Mammary epithelial cell (primary cell): ENCODE measurements around the gene HDAC5.

Experiments used
- CTCF ChIP-seq, 2 donors: IDR thresholded peaks in 1 of 2; conservative IDR thresholded peaks in 1 of 2; 2 replicates each; pipeline ENCODE4 v1.5.1; 2011 to 2012; ENCODE audit warnings: inconsistent platforms in 2 of 2, low read length in 2 of 2, mild to moderate bottlenecking in 2 of 2, control low read depth in 1 of 2, low read depth in 1 of 2; ENCODE audit not compliant: insufficient read depth in 1 of 2; ENCODE audit errors: extremely low read depth in 1 of 2
- EZH2 ChIP-seq: IDR thresholded peaks from 2 replicates; pipeline ENCODE4 v1.6.1; 2012; ENCODE audit warnings: low read length, inconsistent platforms, borderline replicate concordance

- peak; percentile 70 to 78 for TF ChIP-seq CTCF (conservative IDR thresholded peaks at IDR 0.05 in 1 of 2, IDR thresholded peaks at IDR 0.05 in 1 of 2; ENCODE audit: extremely low read depth in 1 of 2, insufficient read depth in 1 of 2, low read depth in 1 of 2, low read length in 2 of 2)
- TF ChIP-seq EZH2: no peak
These were observed 7.6 kb downstream of the HDAC5 start for GRCh38 chr17:44115585-44116415.
